Measurements from ENCODE around the gene GRP.

The GRP gene

DNA sequence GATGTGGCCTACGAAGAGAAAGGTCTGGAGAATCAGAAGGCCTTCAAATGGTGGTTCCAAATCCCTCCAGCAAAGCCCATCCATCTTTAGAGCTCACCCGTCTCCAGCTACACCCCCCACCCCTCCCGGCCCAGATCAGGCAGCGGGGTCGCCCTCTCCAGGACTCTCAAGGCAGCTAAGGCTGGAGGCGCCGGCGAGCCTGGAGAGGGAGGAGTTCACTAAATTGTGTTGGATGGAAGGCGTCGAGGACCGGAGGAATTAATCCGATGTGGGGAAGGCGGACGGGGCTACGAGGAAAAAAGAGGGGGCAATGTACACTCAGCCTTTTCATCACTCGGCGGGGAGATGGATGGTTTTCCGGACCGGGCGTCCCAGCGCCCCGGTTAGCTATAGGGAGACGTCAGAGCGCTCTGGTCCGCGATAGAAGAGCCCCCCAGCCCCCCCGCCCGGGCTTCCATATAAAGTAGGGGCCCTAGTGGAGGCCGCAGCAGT is at the start of gene GRP:
TSS of gene GRP (plus strand) at position 487 of the 492 bp plus-strand sequence. CDS start 108 bp downstream, outside the sequence.
- Histone ChIP-seq H3K9me3 (ENCODE audit: control insufficient read depth, insufficient read depth, low read length) (no peaks in the 10 kb centered on the region), H3K36me3 (ENCODE audit: control insufficient read depth, insufficient read depth, low read length) (no peaks in the 10 kb centered on the region), H3K4me1 (ENCODE audit: control insufficient read depth, insufficient read depth, low read length) (no peaks in the 10 kb centered on the region), H3K27me3 (ENCODE audit: control insufficient read depth, insufficient read depth, low read length) (peaks cover 98% of the 10 kb centered on the region), H3K9ac (ENCODE audit: low read depth, low read length) (no peak within 1 kb of the TSS), H3K4me3 (ENCODE audit: low read depth, low read length) (peak within 1 kb of the TSS; percentile 69)

DNA sequence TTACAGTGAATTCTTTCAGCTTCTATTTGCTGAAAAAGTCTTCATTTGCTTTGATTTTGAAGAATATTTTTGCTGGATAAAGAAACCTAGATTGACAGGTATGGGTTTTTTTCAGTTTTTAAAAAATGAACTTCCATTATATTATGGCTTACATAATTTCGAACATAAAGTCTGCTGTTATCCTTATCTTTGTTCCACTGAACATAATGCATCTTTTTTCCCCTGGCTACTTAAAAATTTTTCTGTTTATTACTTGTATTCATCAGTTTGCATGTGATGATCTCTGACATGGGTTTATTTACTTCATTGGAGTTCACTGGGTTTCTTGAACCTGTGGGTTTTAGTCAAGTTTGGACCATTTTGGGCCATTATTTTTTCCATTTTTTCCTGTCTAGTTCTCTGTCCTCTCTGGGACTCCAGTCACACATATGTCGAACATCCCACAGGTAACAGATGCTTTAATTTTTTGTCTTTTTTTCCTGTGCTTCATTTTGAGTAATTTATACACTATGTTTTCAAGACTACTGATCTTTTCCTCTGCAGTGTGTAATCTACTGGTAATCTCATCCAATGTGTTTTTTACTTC is 47.2 kb upstream of the GRP start:
- Histone ChIP-seq H3K4me1 (ENCODE audit: control insufficient read depth, insufficient read depth, low read length) (no peaks in the 10 kb centered on the region), H3K4me3 (ENCODE audit: low read depth, low read length) (no peak overlapping the region), H3K9me3 (ENCODE audit: control insufficient read depth, insufficient read depth, low read length) (peaks cover 5% of the 10 kb centered on the region), H3K27me3 (ENCODE audit: control insufficient read depth, insufficient read depth, low read length) (no peaks in the 10 kb centered on the region), H3K36me3 (ENCODE audit: control insufficient read depth, insufficient read depth, low read length) (no peaks in the 10 kb centered on the region), H3K9ac (ENCODE audit: low read depth, low read length) (no peak overlapping the region)

DNA sequence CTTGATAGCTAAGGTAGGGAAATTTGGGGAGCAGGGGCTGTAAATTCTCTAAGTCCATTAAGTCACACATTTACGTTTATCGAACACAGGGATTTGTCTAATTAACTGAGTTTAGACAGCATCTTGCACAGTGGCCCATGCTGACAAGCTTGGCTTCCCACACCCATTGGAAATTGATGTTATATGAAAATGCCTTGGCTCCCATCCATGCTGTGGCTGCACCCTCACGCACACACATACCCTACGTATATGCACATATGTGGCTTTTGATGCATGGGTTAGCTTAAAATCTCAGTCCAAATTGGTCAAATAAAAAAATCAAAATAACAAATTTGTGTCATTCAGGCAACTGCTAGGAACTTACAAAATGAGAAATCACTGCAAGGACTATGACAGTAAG is 42.5 kb upstream of the GRP start:
- peaks cover 3% of the 10 kb centered on the region for H3K27me3 ChIP-seq (ENCODE audit: control insufficient read depth, insufficient read depth, low read length)
- no peaks in the 10 kb centered on the region for H3K4me1 ChIP-seq (ENCODE audit: control insufficient read depth, insufficient read depth, low read length)
- peaks cover 5% of the 10 kb centered on the region for H3K9me3 ChIP-seq (ENCODE audit: control insufficient read depth, insufficient read depth, low read length)
- H3K4me3 ChIP-seq (ENCODE audit: low read depth, low read length), result no peak overlapping the region
- no peak overlapping the region for H3K9ac ChIP-seq (ENCODE audit: low read depth, low read length)
- H3K36me3 ChIP-seq (ENCODE audit: control insufficient read depth, insufficient read depth, low read length), result no peaks in the 10 kb centered on the region

DNA sequence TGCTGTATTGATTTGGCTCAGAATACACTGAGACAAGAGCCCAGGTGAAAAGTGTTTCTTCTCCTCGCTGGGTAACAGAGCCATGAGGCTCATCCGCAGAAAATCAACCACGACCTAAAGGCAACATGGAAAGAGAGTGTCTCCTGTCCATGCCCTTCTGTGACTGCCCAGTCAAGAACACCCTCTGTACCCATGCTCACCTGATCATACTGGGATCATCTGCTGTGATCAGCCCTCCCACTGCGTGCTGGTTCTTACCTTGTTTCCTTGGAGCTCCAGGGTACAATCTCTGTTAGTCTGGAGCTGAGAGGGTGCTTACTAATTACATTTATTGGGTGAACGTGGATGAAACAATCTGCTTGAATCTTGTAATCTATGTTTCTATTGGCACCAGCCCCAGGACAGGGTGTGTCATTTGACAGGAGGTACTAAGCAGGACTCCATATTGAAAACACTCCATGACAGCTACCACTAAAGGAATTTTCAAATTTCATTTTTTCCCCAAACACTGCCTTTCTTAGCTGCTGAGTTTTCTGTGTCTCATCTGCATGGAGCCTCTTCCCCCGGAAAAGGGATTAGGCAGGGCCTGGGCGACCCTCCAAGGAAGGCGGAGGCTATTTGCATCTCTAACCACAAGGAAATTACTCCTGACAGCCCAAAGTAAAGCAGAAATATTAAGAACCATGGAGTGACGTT is 39.7 kb upstream of the GRP start:
- H3K27me3 ChIP-seq (ENCODE audit: control insufficient read depth, insufficient read depth, low read length), result peaks cover 3% of the 10 kb centered on the region
- no peak overlapping the region for H3K9ac ChIP-seq (ENCODE audit: low read depth, low read length)
- H3K9me3 ChIP-seq (ENCODE audit: control insufficient read depth, insufficient read depth, low read length), result no peaks in the 10 kb centered on the region
- no peaks in the 10 kb centered on the region for H3K36me3 ChIP-seq (ENCODE audit: control insufficient read depth, insufficient read depth, low read length)
- no peaks in the 10 kb centered on the region for H3K4me1 ChIP-seq (ENCODE audit: control insufficient read depth, insufficient read depth, low read length)
- H3K4me3 ChIP-seq (ENCODE audit: low read depth, low read length), result no peak overlapping the region

DNA sequence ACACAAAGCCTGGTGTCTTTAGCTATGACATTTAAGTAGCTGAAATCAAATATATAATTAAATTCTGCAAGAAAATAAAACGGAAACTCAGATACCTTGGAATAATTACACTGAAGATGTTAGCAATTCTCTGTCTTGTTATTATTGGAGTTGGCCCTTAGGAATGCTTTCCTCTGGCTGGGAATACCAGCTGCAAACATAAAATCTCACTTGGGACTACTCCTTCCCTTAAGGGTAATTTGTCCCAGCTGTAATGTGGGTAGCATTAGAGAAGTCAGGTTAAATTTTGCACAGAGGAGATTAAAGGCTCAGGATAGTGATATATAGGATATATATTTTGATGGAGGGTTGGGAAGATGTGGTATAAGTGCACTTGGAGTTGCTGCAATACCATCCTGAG is 37.3 kb upstream of the GRP start:
- H3K36me3 ChIP-seq (ENCODE audit: control insufficient read depth, insufficient read depth, low read length), result no peaks in the 10 kb centered on the region
- no peak overlapping the region for H3K9ac ChIP-seq (ENCODE audit: low read depth, low read length)
- H3K9me3 ChIP-seq (ENCODE audit: control insufficient read depth, insufficient read depth, low read length), result no peaks in the 10 kb centered on the region
- H3K4me1 ChIP-seq (ENCODE audit: control insufficient read depth, insufficient read depth, low read length), result no peaks in the 10 kb centered on the region
- no peak overlapping the region for H3K4me3 ChIP-seq (ENCODE audit: low read depth, low read length)
- H3K27me3 ChIP-seq (ENCODE audit: control insufficient read depth, insufficient read depth, low read length), result peaks cover 3% of the 10 kb centered on the region

DNA sequence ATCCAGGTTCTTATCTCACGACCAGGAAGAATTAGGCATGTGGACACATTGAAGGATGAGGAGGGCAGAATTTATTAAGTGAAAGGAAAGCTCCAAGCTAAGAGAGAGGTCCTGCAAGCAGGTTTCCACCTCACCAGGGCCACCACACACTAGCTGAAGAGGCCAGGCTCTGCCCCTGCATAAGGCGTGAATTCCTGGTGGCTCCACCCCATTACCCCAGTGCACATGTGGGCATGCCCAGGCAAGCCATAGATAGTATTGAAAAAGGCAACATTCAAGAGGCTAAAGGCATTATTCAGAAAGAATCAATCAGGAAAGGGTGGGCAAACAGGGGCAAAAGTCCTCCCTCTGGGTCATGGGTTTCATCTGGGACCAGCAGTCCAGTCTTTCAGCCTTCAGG is 30.9 kb upstream of the GRP start:
- H3K27me3 ChIP-seq (ENCODE audit: control insufficient read depth, insufficient read depth, low read length), result no peaks in the 10 kb centered on the region
- H3K4me1 ChIP-seq (ENCODE audit: control insufficient read depth, insufficient read depth, low read length), result no peaks in the 10 kb centered on the region
- no peak overlapping the region for H3K4me3 ChIP-seq (ENCODE audit: low read depth, low read length)
- H3K36me3 ChIP-seq (ENCODE audit: control insufficient read depth, insufficient read depth, low read length), result no peaks in the 10 kb centered on the region
- no peaks in the 10 kb centered on the region for H3K9me3 ChIP-seq (ENCODE audit: control insufficient read depth, insufficient read depth, low read length)
- no peak overlapping the region for H3K9ac ChIP-seq (ENCODE audit: low read depth, low read length)

DNA sequence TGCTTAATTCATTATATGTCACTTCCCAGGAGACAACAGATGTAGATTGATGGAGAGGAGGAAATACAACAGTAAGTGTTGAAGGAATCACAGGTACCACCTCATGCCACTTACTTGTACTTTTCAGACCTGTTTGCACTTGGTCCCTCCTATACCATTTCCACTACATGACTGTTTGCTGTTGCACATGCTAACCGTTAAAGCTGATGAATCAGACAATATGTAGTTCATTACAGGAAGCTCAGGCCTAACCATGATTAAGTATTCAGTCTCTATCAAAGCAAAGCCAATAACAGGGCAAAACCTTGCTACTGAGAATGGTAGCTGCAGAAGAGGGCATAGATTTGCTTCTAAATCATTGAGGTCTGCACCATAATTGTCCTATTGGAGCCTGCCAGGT is 30.2 kb upstream of the GRP start:
- Histone ChIP-seq H3K9me3 (ENCODE audit: control insufficient read depth, insufficient read depth, low read length) (no peaks in the 10 kb centered on the region), H3K4me3 (ENCODE audit: low read depth, low read length) (no peak overlapping the region), H3K27me3 (ENCODE audit: control insufficient read depth, insufficient read depth, low read length) (no peaks in the 10 kb centered on the region), H3K9ac (ENCODE audit: low read depth, low read length) (no peak overlapping the region), H3K36me3 (ENCODE audit: control insufficient read depth, insufficient read depth, low read length) (no peaks in the 10 kb centered on the region), H3K4me1 (ENCODE audit: control insufficient read depth, insufficient read depth, low read length) (no peaks in the 10 kb centered on the region)

DNA sequence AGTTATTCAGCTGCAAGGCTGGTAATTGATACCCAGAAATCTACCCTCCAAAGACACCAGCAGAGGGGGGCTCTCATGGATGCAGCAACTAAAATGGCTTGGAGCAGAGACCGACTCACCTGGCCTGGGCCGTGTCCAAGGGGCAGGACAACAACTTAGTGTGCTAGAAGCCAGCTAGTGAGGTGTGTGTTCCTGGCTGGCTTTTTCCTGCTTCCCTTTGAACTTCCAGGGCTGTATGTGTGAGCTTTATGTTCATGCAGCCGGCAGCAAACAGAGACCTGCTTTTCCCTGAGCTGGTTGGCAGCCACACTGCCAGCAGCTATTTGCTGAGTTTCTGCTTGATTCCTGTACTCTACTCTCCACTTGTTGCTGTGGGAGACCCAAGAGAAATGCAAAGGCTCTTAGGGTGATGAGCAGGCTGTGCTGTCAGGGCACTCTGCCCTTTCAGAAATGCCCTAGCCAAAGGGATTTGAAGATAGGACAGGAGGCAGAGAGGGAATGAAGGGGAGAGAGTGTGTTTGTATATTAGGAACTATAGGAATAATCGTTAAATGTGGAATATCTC is 23.7 kb upstream of the GRP start:
- no peaks in the 10 kb centered on the region for H3K36me3 ChIP-seq (ENCODE audit: control insufficient read depth, insufficient read depth, low read length)
- no peak overlapping the region for H3K9ac ChIP-seq (ENCODE audit: low read depth, low read length)
- no peaks in the 10 kb centered on the region for H3K9me3 ChIP-seq (ENCODE audit: control insufficient read depth, insufficient read depth, low read length)
- peaks cover 4% of the 10 kb centered on the region for H3K27me3 ChIP-seq (ENCODE audit: control insufficient read depth, insufficient read depth, low read length)
- no peak overlapping the region for H3K4me3 ChIP-seq (ENCODE audit: low read depth, low read length)
- H3K4me1 ChIP-seq (ENCODE audit: control insufficient read depth, insufficient read depth, low read length), result peaks cover 4% of the 10 kb centered on the region

DNA sequence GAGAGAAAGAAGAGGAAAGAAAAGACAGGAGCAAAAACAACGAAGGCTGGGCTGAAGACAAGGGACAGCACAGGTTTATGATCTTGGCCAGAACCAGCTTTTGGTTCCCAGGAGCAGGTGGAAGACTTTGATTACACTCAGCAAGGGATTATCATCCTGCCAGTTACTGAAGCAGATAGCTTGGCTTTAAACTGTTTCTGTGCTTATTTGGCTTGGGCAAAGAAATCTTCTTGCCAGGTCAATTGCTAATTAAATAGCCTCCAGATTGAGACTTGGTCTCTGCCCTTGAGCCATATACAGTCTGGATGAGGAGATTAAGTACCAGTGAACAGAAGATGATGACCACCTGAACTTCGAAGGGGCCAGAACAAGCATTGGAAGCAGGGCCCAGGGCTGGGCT is 22.3 kb upstream of the GRP start:
- Histone ChIP-seq H3K27me3 (ENCODE audit: control insufficient read depth, insufficient read depth, low read length) (peaks cover 4% of the 10 kb centered on the region), H3K9ac (ENCODE audit: low read depth, low read length) (no peak overlapping the region), H3K4me1 (ENCODE audit: control insufficient read depth, insufficient read depth, low read length) (peaks cover 4% of the 10 kb centered on the region), H3K36me3 (ENCODE audit: control insufficient read depth, insufficient read depth, low read length) (no peaks in the 10 kb centered on the region), H3K9me3 (ENCODE audit: control insufficient read depth, insufficient read depth, low read length) (no peaks in the 10 kb centered on the region), H3K4me3 (ENCODE audit: low read depth, low read length) (no peak overlapping the region)

DNA sequence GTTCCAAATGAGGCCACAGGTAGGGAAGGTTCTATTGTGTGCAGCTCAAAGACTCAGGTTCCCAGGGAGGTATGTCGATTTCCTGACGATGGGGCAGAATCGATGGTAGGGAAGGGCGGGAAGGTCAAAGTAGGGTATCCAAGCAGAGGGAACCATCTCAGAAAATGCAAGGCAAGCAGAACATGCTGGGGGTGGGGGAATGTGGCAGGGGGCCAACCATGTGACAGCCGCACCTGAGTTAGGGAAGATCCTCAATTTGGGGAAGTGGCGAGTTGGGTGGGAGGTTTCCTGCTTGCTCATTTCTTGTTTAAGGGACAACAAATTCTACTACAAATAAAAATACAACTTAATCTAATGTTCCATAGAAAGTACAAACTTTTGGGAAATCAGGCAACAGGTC is 21.7 kb upstream of the GRP start:
- no peaks in the 10 kb centered on the region for H3K36me3 ChIP-seq (ENCODE audit: control insufficient read depth, insufficient read depth, low read length)
- H3K4me3 ChIP-seq (ENCODE audit: low read depth, low read length), result no peak overlapping the region
- H3K4me1 ChIP-seq (ENCODE audit: control insufficient read depth, insufficient read depth, low read length), result peaks cover 4% of the 10 kb centered on the region
- H3K27me3 ChIP-seq (ENCODE audit: control insufficient read depth, insufficient read depth, low read length), result peaks cover 4% of the 10 kb centered on the region
- H3K9ac ChIP-seq (ENCODE audit: low read depth, low read length), result no peak overlapping the region
- no peaks in the 10 kb centered on the region for H3K9me3 ChIP-seq (ENCODE audit: control insufficient read depth, insufficient read depth, low read length)

DNA sequence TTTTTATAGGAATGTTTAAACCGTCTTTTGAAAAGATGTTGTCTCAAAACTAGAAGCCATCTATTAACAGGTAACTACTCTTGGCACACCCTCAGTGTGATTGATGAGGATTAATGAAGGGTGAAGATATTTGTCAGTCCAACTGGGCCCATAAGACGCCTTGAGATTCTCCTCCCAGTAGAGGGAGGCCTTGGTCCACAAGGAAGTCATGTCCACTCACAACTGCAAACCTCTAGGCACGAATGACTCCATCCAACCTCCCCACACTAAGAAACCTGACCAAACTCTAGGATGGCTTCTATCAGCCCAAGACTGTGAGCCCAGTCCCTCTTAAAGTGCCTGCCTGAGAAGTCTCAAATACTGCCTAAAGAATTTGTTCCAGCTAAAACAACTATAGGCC is 19.2 kb upstream of the GRP start:
- no peaks in the 10 kb centered on the region for H3K36me3 ChIP-seq (ENCODE audit: control insufficient read depth, insufficient read depth, low read length)
- no peak overlapping the region for H3K9ac ChIP-seq (ENCODE audit: low read depth, low read length)
- peaks cover 4% of the 10 kb centered on the region for H3K4me1 ChIP-seq (ENCODE audit: control insufficient read depth, insufficient read depth, low read length)
- no peaks in the 10 kb centered on the region for H3K9me3 ChIP-seq (ENCODE audit: control insufficient read depth, insufficient read depth, low read length)
- peaks cover 4% of the 10 kb centered on the region for H3K27me3 ChIP-seq (ENCODE audit: control insufficient read depth, insufficient read depth, low read length)
- H3K4me3 ChIP-seq (ENCODE audit: low read depth, low read length), result no peak overlapping the region

DNA sequence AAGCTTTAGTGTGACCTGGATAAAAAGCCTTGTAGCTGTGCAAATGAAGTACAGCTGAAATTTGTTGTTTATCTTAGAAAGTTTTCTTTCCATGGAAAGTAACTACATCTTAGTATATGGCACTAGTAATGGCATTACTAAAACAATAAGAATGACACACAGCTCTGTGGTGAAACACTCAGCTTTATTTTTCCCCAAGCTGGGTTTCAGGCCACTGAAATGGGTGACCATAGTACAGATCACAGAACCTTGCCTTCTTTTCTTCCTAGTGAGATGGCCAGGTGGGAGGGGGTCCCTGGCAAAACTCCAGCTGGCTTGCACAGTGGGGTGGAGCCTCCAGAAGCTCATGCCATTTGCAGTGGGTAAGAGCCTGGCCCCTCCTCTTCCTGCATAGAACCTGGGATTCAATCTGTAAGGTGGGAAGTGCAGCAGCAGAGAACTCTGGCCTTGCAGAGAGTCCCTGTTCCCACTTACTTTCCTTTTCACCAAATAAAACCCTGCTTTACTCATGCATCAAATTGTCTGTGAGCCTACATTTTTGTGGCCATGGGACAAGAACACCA is 17.6 kb upstream of the GRP start:
- H3K36me3 ChIP-seq (ENCODE audit: control insufficient read depth, insufficient read depth, low read length), result no peaks in the 10 kb centered on the region
- H3K4me3 ChIP-seq (ENCODE audit: low read depth, low read length), result no peak overlapping the region
- H3K27me3 ChIP-seq (ENCODE audit: control insufficient read depth, insufficient read depth, low read length), result peaks cover 4% of the 10 kb centered on the region
- peaks cover 4% of the 10 kb centered on the region for H3K4me1 ChIP-seq (ENCODE audit: control insufficient read depth, insufficient read depth, low read length)
- H3K9ac ChIP-seq (ENCODE audit: low read depth, low read length), result no peak overlapping the region
- no peaks in the 10 kb centered on the region for H3K9me3 ChIP-seq (ENCODE audit: control insufficient read depth, insufficient read depth, low read length)

All from iPS-15b (cell line).